ENCODE data around the gene MEF2D.

MEF2D gene

GRCh38 chr1:156467385-156467784 is 33.2 kb downstream of the MEF2D start:
- no peak for DNase-seq

- DNase-seq, result no peak
Observed at GRCh38 chr1:156465747-156466365, 34.7 kb downstream of the MEF2D start.

- no peak for DNase-seq
Observed at GRCh38 chr1:156464825-156465452, 35.6 kb downstream of the MEF2D start.

GRCh38 chr1:156464335-156464734 is 36.2 kb downstream of the MEF2D start:
- DNase-seq, result no peak

GRCh38 chr1:156463874-156464273 is 36.7 kb downstream of the MEF2D start:
- no peak for DNase-seq

GRCh38 chr1:156462954-156463795 is 37.4 kb downstream of the MEF2D start:
- DNase-seq, result no peak

GRCh38 chr1:156461781-156462647 is 38.6 kb downstream of the MEF2D start:
- no peak for DNase-seq

- DNase-seq, result no peak
Observed at GRCh38 chr1:156461109-156461508, 39.5 kb downstream of the MEF2D start.

GRCh38 chr1:156460525-156460924 is 40.0 kb downstream of the MEF2D start:
- DNase-seq, result no peak

- DNase-seq, result no peak
Observed at GRCh38 chr1:156458181-156458503, 42.4 kb downstream of the MEF2D start.

GRCh38 chr1:156456625-156457465 is 43.7 kb downstream of the MEF2D start:
- DNase-seq, result peak; percentile 93

- DNase-seq, result no peak
Observed at GRCh38 chr1:156455362-156455761, 45.2 kb downstream of the MEF2D start.

GRCh38 chr1:156452907-156453306 is 47.7 kb downstream of the MEF2D start:
- DNase-seq, result no peak

GRCh38 chr1:156451505-156452160 is 48.9 kb downstream of the MEF2D start:
- DNase-seq, result no peak

GRCh38 chr1:156448134-156448967 is 52.2 kb downstream of the MEF2D start:
- DNase-seq, result no peak

GRCh38 chr1:156445789-156446263 is 54.7 kb downstream of the MEF2D start:
- no peak for DNase-seq

- no peak for DNase-seq
Observed at GRCh38 chr1:156444407-156445001, 56.1 kb downstream of the MEF2D start.

GRCh38 chr1:156443286-156443685 is 57.3 kb downstream of the MEF2D start:
- DNase-seq, result no peak

- DNase-seq, result no peak
Observed at GRCh38 chr1:156440654-156441437, 59.7 kb downstream of the MEF2D start.
